ENCODE data around the gene OR1J4. TPM values are rescaled to one million over a fixed set of nuclear protein-coding genes. Genes with fewer than 3 reads are reported as not detected.
A peak's percentile ranks its signal among the peaks of the same experiment; 100 is the strongest.
"Not testable (repeated sequence)": the region's sequence is repeated elsewhere in the genome, so short reads cannot be mapped to it uniquely, and the experiment has no call there.

Gene OR1J4
- polyA plus RNA-seq = not detected

- H3K9me3 Mint-ChIP-seq = no peaks in the 10 kb centered on the region
Measured at GRCh38 chr9:122518841-122519240, at the start of gene OR1J4. Gene OR1J4, plus strand, starts transcription at chr9:122519141. Its CDS starts 0 bp downstream, at chr9:122519141.

DNA sequence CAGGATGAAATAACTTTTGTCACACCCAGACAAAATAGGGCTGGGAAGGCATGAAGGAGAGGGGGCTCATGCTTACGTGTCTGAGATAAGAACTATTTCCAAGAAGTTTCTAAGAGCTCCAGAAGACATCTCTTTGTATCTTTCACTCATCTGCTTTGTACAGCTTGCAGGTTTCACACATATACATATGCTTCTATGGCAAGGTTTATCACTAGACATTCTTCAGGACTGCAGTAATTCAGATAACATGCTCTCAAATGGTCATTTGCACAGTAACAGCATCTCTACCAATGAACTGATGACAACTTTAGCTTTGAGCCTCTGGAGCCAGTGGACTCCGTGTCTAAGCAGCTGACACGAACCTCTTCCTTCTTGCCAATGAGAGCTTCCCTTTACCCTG, 44.4 kb upstream of the OR1J4 start:
- no peaks in the 10 kb centered on the region for H3K4me1 Mint-ChIP-seq
- no peaks in the 10 kb centered on the region for H3K9me3 Mint-ChIP-seq
- no peak overlapping the region for H3K4me3 Mint-ChIP-seq
- no peak for DNase-seq
- H3K27ac Mint-ChIP-seq = no peak overlapping the region
- peaks cover 3 to 5% (median 4%) of the 10 kb centered on the region in 3 donors for H3K27me3 Mint-ChIP-seq (ENCODE audit: low read depth in 3 of 3)
- H3K36me3 Mint-ChIP-seq = no peaks in the 10 kb centered on the region

More at GRCh38 chr9:122518841-122519240, at the start of gene OR1J4:
- Mint-ChIP-seq H3K4me1 (no peaks in the 10 kb centered on the region), H3K27ac (no peak within 1 kb of the TSS), H3K27me3 (ENCODE audit: low read depth in 3 of 3) (peaks cover 2 to 10% (median 2%) of the 10 kb centered on the region in 3 donors), H3K4me3 (no peak within 1 kb of the TSS), H3K36me3 (no peaks in the 10 kb centered on the region)
- DNase-seq = no peak

GRCh38 chr9:122475717-122476116, 43.2 kb upstream of the OR1J4 start:
- no peak overlapping the region for H3K4me3 Mint-ChIP-seq
- H3K4me1 Mint-ChIP-seq = no peaks in the 10 kb centered on the region
- H3K27me3 Mint-ChIP-seq (ENCODE audit: low read depth in 3 of 3) = peaks cover 3 to 4% (median 4%) of the 10 kb centered on the region in 3 donors
- no peak overlapping the region for H3K27ac Mint-ChIP-seq
- H3K9me3 Mint-ChIP-seq = no peaks in the 10 kb centered on the region
- no peaks in the 10 kb centered on the region for H3K36me3 Mint-ChIP-seq
- no peak for DNase-seq

GRCh38 chr9:122477346-122477745, 41.6 kb upstream of the OR1J4 start:
- H3K4me3 Mint-ChIP-seq = no peak overlapping the region
- H3K9me3 Mint-ChIP-seq = no peaks in the 10 kb centered on the region
- H3K36me3 Mint-ChIP-seq = no peaks in the 10 kb centered on the region
- peaks cover 3 to 6% (median 4%) of the 10 kb centered on the region in 3 donors for H3K27me3 Mint-ChIP-seq (ENCODE audit: low read depth in 3 of 3)
- H3K4me1 Mint-ChIP-seq = no peaks in the 10 kb centered on the region
- no peak for DNase-seq
- H3K27ac Mint-ChIP-seq = no peak overlapping the region

DNA sequence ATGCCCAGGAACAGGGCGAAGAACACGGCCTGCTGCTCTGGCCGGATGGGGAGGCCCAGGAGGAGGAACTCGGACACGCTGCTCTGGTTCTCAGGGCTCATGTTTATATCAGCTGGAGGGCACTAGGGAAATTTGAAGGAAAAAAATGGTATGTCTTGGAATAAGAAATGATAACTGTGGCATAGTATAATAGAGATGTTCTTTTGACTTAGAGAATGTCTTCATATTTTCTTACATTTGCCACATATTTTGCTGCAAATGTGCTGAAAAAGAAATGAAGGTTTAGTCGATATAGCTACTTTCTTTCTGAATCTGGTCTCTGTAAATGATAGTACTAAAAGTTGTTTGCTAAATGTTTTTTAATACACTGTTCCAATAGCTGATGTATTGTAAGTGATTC, 41.1 kb upstream of the OR1J4 start, which contains the start of gene OR1J1:
Gene OR1J1, minus strand, starts transcription at position 101 of the 400 bp plus-strand sequence. Its CDS starts 0 bp downstream, at position 101.
- no peaks in the 10 kb centered on the region for H3K4me1 Mint-ChIP-seq
- no peaks in the 10 kb centered on the region for H3K9me3 Mint-ChIP-seq
- H3K27me3 Mint-ChIP-seq (ENCODE audit: low read depth in 3 of 3) = peaks cover 3 to 6% (median 4%) of the 10 kb centered on the region in 3 donors
- H3K4me3 Mint-ChIP-seq = no peak within 1 kb of the TSS
- peak within 1 kb of the TSS in 1 of 6 donors; percentile 3 for H3K27ac Mint-ChIP-seq
- H3K36me3 Mint-ChIP-seq = no peaks in the 10 kb centered on the region
- no peak for DNase-seq

GRCh38 chr9:122479062-122479461, 39.9 kb upstream of the OR1J4 start:
- H3K4me1 Mint-ChIP-seq = no peaks in the 10 kb centered on the region
- H3K27ac Mint-ChIP-seq = no peak overlapping the region
- no peaks in the 10 kb centered on the region for H3K9me3 Mint-ChIP-seq
- H3K4me3 Mint-ChIP-seq = no peak overlapping the region
- DNase-seq = no peak
- peaks cover 3 to 5% (median 3%) of the 10 kb centered on the region in 3 donors for H3K27me3 Mint-ChIP-seq (ENCODE audit: low read depth in 3 of 3)
- H3K36me3 Mint-ChIP-seq = no peaks in the 10 kb centered on the region

DNA sequence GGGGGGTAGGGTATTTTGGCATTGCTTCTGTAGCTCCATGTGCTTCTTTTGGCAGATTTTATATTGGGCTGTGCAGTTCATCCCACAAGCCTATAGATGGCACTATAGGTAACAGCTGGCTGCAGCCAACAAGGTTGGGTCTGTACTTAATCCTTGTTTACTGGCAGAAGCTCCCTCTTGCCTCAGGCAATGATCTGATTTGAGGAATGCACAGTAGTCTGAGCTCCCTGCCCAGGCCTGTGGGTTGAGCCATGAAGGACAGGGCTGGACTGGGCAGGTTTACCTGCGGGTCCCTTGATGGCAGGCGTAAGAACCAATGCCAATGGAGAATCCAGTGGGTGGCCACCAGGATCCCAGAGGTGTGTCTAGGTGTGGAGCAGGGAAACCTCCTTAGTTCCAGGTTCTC, 20.1 kb upstream of the OR1J4 start:
- peak; percentile 6 to 24 (median 12) for DNase-seq
- Mint-ChIP-seq H3K9me3 (no peaks in the 10 kb centered on the region), H3K36me3 (no peaks in the 10 kb centered on the region), H3K27me3 (ENCODE audit: low read depth in 3 of 3) (peaks cover 2 to 15% (median 4%) of the 10 kb centered on the region in 3 donors), H3K27ac (no peak overlapping the region), H3K4me1 (no peaks in the 10 kb centered on the region), H3K4me3 (no peak overlapping the region)

GRCh38 chr9:122506964-122507363, 12.0 kb upstream of the OR1J4 start:
- no peaks in the 10 kb centered on the region for H3K4me1 Mint-ChIP-seq
- H3K9me3 Mint-ChIP-seq = no peaks in the 10 kb centered on the region
- H3K36me3 Mint-ChIP-seq = no peaks in the 10 kb centered on the region
- no peak overlapping the region for H3K27ac Mint-ChIP-seq
- DNase-seq = no peak
- peaks cover 2 to 4% (median 3%) of the 10 kb centered on the region in 3 donors for H3K27me3 Mint-ChIP-seq (ENCODE audit: low read depth in 3 of 3)
- H3K4me3 Mint-ChIP-seq = no peak overlapping the region

- Mint-ChIP-seq H3K4me3 (no peak within 1 kb of the TSS), H3K27ac (peak within 1 kb of the TSS in 1 of 6 donors; percentile 69), H3K9me3 (no peaks in the 10 kb centered on the region), H3K27me3 (ENCODE audit: low read depth in 3 of 3) (peaks cover 2 to 7% (median 4%) of the 10 kb centered on the region in 3 donors), H3K36me3 (no peaks in the 10 kb centered on the region), H3K4me1 (no peaks in the 10 kb centered on the region)
- no peak for DNase-seq
Measured at GRCh38 chr9:122510502-122510901, 8.4 kb upstream of the OR1J4 start, which contains the start of gene OR1J2. Gene OR1J2, plus strand, starts transcription at chr9:122510802. Its CDS starts 0 bp downstream, at chr9:122510802.

- no peaks in the 10 kb centered on the region for H3K36me3 Mint-ChIP-seq
- no peak overlapping the region for H3K27ac Mint-ChIP-seq
- DNase-seq = no peak
- H3K27me3 Mint-ChIP-seq (ENCODE audit: low read depth in 3 of 3) = peaks cover 2 to 10% (median 2%) of the 10 kb centered on the region in 3 donors
- no peaks in the 10 kb centered on the region for H3K4me1 Mint-ChIP-seq
- no peaks in the 10 kb centered on the region for H3K9me3 Mint-ChIP-seq
- no peak overlapping the region for H3K4me3 Mint-ChIP-seq
Measured at GRCh38 chr9:122518226-122518625, 715 bp upstream of the OR1J4 start.

- Mint-ChIP-seq H3K4me3 (no peak overlapping the region), H3K36me3 (no peaks in the 10 kb centered on the region), H3K27me3 (ENCODE audit: low read depth in 3 of 3) (peaks cover 2 to 7% (median 2%) of the 10 kb centered on the region in 3 donors), H3K4me1 (no peaks in the 10 kb centered on the region), H3K9me3 (no peaks in the 10 kb centered on the region), H3K27ac (no peak overlapping the region)
- DNase-seq = no peak
Measured at GRCh38 chr9:122519376-122519775, 435 bp downstream of the OR1J4 start.

GRCh38 chr9:122526602-122527001, 7.7 kb downstream of the OR1J4 start:
- Mint-ChIP-seq H3K36me3 (no peaks in the 10 kb centered on the region), H3K4me1 (no peaks in the 10 kb centered on the region), H3K27me3 (ENCODE audit: low read depth in 3 of 3) (peaks cover 0 to 9% (median 2%) of the 10 kb centered on the region in 3 donors), H3K9me3 (no peaks in the 10 kb centered on the region), H3K4me3 (no peak overlapping the region), H3K27ac (no peak overlapping the region)
- DNase-seq = no peak

GRCh38 chr9:122527193-122527592, 8.3 kb downstream of the OR1J4 start, which contains the start of gene OR1N1:
Gene OR1N1, minus strand, starts transcription at chr9:122527293. Its CDS starts 0 bp downstream, at chr9:122527293.
- no peak within 1 kb of the TSS for H3K4me3 Mint-ChIP-seq
- no peaks in the 10 kb centered on the region for H3K9me3 Mint-ChIP-seq
- no peaks in the 10 kb centered on the region for H3K4me1 Mint-ChIP-seq
- peaks cover 0 to 9% (median 2%) of the 10 kb centered on the region in 3 donors for H3K27me3 Mint-ChIP-seq (ENCODE audit: low read depth in 3 of 3)
- no peaks in the 10 kb centered on the region for H3K36me3 Mint-ChIP-seq
- DNase-seq = no peak
- no peak within 1 kb of the TSS for H3K27ac Mint-ChIP-seq

GRCh38 chr9:122531157-122531556, 12.2 kb downstream of the OR1J4 start:
- not testable (repeated sequence) for H3K9me3 Mint-ChIP-seq; H3K4me1 Mint-ChIP-seq; DNase-seq; H3K27ac Mint-ChIP-seq; H3K27me3 Mint-ChIP-seq (ENCODE audit: low read depth in 3 of 3); H3K36me3 Mint-ChIP-seq; H3K4me3 Mint-ChIP-seq

- H3K4me3 Mint-ChIP-seq = no peak overlapping the region
- no peaks in the 10 kb centered on the region for H3K9me3 Mint-ChIP-seq
- H3K36me3 Mint-ChIP-seq = no peaks in the 10 kb centered on the region
- peaks cover 0 to 7% (median 2%) of the 10 kb centered on the region in 3 donors for H3K27me3 Mint-ChIP-seq (ENCODE audit: low read depth in 3 of 3)
- no peak for DNase-seq
- no peaks in the 10 kb centered on the region for H3K4me1 Mint-ChIP-seq
- no peak overlapping the region for H3K27ac Mint-ChIP-seq
Measured at GRCh38 chr9:122536134-122536533, 17.2 kb downstream of the OR1J4 start.

Measured in immature natural killer cell (primary cell).